WTC11 (cell line): ENCODE measurements around the gene ALS2CL.

Experiments used
- ATF3 ChIP-seq: sonication (generic); formaldehyde crosslinking; conservative IDR thresholded peaks from 2 replicates; pipeline ENCODE4 v1.8.1; 2022; ENCODE audit warnings: mild to moderate bottlenecking, missing genetic modification reagents
- CREB1 ChIP-seq: sonication (generic); formaldehyde crosslinking; IDR thresholded peaks from 2 replicates; pipeline ENCODE4 v1.8.0; 2023; ENCODE audit warnings: mild to moderate bottlenecking, missing genetic modification reagents
- CTCF ChIP-seq: fragments of 200-600 bp; IDR thresholded peaks from 2 replicates; pipeline ENCODE4 v1.8.0; 2022; ENCODE audit warnings: antibody characterized with exemption
- E2F4 ChIP-seq: sonication (generic); formaldehyde crosslinking; IDR thresholded peaks from 2 replicates; pipeline ENCODE4 v1.8.1; 2022; ENCODE audit warnings: low read depth, mild to moderate bottlenecking, moderate library complexity, missing genetic modification reagents, borderline replicate concordance
- FOXJ3 ChIP-seq: sonication (generic); formaldehyde crosslinking; IDR thresholded peaks from 2 replicates; pipeline ENCODE4 v1.9.0; 2021; ENCODE audit warnings: missing genetic modification reagents, mild to moderate bottlenecking, borderline replicate concordance
- GABPB1 ChIP-seq: sonication (generic); formaldehyde crosslinking; IDR thresholded peaks from 2 replicates; pipeline ENCODE4 v1.8.1; 2023; ENCODE audit warnings: mild to moderate bottlenecking, missing genetic modification reagents
- STAT6 ChIP-seq: sonication (generic); formaldehyde crosslinking; conservative IDR thresholded peaks from 2 replicates; pipeline ENCODE4 v1.8.1; 2023; ENCODE audit warnings: mild to moderate bottlenecking, low read depth, missing genetic modification reagents, moderate library complexity
- TP53 ChIP-seq: sonication (generic); formaldehyde crosslinking; IDR thresholded peaks from 2 replicates; pipeline ENCODE4 v1.8.1; 2023; ENCODE audit warnings: mild to moderate bottlenecking, missing genetic modification reagents
- ZNF121 ChIP-seq: sonication (generic); formaldehyde crosslinking; IDR thresholded peaks from 2 replicates; pipeline ENCODE4 v1.8.0; 2023; ENCODE audit warnings: missing genetic modification reagents
- ZNF263 ChIP-seq: sonication (generic); formaldehyde crosslinking; IDR thresholded peaks from 2 replicates; pipeline ENCODE4 v1.8.1; 2022; ENCODE audit warnings: low read depth, mild to moderate bottlenecking, moderate library complexity, missing genetic modification reagents
- ZNF512 ChIP-seq: sonication (generic); formaldehyde crosslinking; IDR thresholded peaks from 2 replicates; pipeline ENCODE4 v1.8.1; 2022; ENCODE audit warnings: missing genetic modification reagents, borderline replicate concordance
- ZNF671 ChIP-seq: fragments of 250-450 bp; sonication (Bioruptor Pico); IDR thresholded peaks from 2 replicates; pipeline ENCODE4 v1.8.0; 2021; ENCODE audit warnings: mild to moderate bottlenecking

GRCh38 chr3:46662771-46663551 lies 30.5 kb downstream of the ALS2CL start:
- TF ChIP-seq FOXJ3 (CRISPR knock-in tag): no peak
- no peak for TF ChIP-seq GABPB1
- TF ChIP-seq CTCF: no peak
- no peak for TF ChIP-seq TP53 (CRISPR knock-in tag)
- TF ChIP-seq ATF3 (CRISPR knock-in tag): no peak
- TF ChIP-seq ZNF263 (CRISPR knock-in tag): no peak
- TF ChIP-seq CREB1: no peak
- no peak for TF ChIP-seq E2F4 (CRISPR knock-in tag)
- TF ChIP-seq STAT6 (CRISPR knock-in tag): no peak
- TF ChIP-seq ZNF512 (CRISPR knock-in tag): no peak
- no peak for TF ChIP-seq ZNF121 (CRISPR knock-in tag)
- no peak for TF ChIP-seq ZNF671
